GM15510 (cell line): Measurements from ENCODE around the gene PYGO2.

Experiments
- POLR2A ChIP-seq: IDR thresholded peaks from 3 replicates; pipeline ENCODE4 v1.6.1; 2011; ENCODE audit warnings: borderline replicate concordance; ENCODE audit not compliant: insufficient read length; ENCODE audit errors: extremely low read depth

Gene PYGO2

DNA sequence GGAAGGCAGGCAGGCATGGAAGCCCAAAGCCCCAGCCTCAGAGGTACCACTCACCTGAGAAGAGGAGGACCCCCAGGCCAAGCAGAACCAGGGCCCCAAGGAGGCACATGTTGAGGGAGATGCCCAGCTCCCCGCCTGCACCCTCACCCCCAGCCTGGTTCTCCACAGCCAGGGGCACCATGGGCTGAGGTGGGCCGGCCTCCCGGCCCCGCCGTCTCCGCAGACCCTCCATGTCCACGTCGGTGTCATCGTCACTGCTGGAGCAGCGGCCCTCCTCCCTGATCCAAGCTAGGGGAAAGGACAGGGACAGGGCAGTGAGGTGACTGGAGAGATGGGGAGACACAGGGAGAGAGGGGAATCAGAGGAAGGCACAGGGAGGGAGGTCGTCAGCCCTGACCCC lies 13.5 kb downstream of the PYGO2 start:
- TF ChIP-seq POLR2A: no peak

DNA sequence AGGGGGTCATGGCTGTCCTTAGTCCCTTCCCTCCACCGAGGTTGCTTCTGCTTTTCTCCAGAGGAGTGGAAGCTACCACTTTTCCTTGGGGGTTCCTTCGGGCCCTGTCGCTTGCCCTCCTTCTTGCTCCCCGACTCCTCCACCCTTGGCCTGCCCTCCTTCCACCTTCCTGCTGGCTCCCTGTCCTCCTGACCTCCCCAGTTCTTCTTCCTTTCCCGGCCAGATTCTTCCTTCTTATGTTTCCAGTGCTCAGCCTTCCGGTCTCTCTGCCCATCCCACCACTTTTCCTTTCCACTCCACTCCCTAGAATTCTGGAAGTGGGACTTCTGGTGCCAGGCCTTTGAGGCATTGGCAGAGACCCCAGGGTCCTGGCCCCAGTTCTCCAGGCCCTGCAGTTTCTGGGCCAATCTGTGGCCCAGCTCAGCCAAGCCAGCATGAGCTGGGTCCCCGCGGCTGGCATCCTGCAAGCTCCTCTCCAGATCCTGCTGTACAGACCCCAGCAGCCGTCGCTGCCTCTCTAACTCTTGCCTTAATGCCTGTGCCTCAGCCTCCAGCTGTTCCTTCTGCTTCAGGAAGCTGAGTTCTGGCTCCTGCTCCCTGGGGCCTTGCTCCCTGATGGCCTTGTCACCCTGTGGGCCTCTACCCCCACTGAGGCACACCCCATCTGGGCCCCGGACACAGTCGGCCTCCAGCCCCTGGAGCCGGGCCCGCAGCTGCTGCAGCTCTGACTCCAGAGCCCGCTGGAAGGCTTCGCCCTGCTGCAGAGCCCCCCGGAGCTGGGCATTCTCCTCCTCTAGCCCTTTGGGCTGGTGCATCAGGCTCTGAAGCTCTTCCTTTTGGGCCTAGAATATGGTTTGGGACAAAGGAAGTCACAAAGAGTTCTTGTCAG lies 15.4 kb downstream of the PYGO2 start:
- TF ChIP-seq POLR2A: no peak

DNA sequence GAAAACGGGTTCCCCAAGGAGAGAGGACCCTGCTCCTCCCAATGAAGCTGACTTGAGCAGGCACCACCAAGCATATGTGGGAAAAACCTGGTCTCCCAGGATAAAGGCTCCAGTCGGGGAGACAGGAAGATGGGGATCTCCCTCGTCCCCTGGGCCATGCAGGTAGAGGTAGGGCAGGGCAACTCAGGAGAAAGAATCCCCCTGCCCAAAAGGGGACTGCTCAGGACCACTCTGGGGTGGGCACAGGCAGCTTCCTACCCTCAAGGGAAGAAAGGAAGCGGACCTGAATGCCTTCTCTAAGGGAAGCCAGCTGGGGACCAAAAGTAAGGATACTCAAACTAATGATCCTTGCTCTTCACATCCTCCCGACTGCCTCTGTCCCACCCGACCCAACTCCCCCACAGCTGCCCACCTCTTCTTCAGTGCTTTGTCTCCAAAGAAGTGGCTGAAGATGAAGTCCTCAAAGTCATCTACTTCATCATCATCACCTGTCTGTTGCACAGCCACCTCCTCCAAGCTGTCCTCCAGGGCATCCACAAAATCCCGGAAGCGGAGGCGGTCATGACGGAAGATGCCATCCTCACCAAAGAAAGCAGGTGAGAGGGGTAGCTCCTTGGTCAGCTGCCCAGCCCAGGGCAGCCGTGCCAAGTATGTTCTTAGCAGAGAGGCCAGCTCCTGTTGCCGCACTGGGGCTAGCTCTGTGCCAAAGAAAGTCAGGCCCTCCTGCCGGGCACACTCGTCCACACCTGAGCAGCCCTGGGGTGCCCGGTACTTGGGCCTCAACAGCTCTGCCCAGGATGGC lies 16.2 kb downstream of the PYGO2 start:
- TF ChIP-seq POLR2A: no peak

DNA sequence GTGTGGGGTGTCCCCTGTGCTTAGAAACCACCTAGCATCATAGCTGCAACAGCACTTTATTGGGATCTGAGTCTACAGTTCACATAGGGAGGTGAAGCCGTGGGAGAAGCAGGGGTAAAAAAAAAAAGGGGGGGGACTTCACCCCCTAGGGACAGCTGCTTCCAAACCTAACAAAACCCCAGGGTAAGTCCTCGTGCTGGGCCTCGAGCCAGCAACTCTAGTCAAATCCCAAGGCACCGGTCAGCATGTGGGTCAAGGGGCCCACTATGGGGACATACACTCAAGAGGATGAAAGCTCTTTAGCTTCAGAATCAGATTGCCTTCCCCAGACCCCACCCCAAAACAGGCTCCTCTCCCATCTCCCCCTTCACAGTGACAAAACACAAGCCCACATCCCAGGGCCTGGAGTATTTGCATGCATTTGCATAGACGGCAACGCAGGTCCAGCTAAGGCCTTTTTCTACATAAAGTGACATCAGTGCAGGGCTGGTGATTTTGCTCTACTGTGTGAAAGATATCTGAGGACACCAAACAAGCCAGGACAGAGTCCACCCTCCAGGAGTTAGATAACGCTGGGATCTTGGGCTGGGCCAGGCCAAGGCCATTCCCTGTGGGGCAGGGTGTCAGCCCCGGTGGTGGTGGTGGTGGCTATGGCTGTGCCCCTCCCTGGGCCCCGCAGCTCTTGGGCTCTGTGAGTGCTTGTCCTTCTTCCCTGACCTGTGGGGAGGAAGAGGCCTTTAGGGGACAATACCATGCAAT lies 17.0 kb downstream of the PYGO2 start:
- no peak for TF ChIP-seq POLR2A

DNA sequence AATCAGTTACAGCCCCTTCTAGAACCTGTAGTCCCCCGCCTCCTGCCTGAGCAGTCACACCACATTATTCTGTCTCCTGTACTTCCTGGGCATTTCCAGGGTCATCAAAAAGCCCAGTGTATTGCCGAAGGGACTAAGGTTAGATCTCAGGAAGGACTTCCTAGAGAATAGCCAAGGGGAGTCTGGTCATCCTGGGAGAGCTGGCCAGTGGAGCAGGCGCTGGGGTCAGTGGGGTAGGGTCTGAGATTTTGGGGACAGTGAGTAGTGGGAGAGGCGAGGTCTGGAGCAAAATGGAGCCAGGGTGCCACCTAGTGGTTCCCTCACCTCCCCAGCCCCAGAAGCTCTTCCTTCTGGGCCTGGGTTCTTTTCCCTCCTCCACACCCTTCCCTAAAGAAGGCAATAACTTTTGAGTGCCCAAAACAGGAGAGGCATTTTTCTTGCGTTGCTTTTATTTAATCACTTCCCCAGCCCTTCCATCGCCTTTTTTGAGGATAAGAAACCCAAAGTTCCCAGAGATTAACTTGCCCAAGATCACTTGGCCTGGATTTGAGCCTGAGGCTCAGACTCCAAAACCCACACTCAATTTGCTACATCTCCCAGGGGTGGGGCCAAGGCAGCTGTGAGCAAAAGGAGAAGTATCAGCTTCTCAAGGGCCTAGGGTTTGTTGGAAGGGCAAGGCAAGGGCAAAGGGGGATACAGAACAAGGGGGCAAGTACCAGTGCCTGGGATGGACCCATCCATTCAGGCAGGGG lies 17.8 kb downstream of the PYGO2 start:
- no peak for TF ChIP-seq POLR2A

DNA sequence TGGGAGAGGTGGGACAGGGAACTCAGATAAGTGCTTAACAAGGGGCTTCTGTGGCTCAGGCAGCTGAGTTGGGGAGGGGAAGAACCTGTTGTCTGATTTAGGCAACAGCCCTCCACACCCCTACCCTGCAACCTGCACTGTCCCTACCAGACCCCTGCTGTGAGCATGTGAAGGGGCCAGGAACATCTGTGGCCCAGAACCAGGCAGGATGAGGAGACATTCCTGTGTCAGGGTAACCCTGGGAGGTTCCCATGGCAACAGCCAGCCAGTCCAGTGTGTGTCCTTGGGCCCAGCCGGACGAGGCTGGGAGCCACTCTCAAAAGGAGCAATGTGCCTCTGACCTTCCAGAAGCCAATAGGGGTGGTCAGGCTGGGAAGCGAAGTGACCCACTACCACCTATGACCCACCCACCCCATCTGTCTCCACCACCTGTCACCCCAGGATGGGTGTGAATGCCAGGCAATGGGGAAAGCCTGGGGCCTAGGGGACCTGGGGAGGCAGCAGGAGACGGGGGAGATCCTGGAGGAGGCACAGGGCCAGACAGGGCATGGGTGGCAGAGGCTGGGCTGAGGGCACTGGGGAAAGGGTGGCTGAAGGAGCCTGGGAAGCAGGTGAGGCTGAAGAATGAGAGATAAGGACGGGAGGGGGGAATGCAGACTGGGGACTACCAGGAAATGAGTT lies 20.1 kb downstream of the PYGO2 start:
- no peak for TF ChIP-seq POLR2A

DNA sequence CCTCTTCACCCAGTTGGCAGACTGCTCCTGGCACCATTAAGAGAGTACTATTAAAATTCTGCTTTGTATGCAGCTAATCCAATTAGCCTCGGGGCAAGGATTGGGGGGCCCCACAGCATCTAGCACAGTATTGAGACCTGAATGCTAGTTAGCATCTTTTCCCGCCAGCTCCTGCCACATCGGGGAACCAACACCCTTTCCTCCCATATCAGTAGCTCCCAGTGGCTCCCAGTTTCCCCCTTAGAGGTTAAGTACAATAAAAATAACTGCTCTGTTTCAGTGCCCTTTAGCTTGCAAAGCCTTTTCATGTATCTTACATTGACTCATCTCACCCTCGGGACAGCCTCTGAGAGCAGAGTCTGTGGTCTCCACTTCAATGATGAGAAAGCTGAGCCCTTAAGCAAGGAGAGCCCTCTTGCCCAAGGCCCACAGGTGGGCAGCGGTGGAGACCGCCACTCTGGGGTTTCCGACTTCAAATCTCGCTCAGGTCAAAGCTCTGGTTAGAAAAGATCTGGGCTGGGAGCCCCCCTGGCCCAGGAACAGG lies 20.9 kb downstream of the PYGO2 start:
- peak; percentile 10 for TF ChIP-seq POLR2A

GRCh38 chr1:154940213-154940560 lies 21.4 kb downstream of the PYGO2 start:
- no peak for TF ChIP-seq POLR2A

- no peak for TF ChIP-seq POLR2A
These were observed 22.8 kb downstream of the PYGO2 start for GRCh38 chr1:154938604-154939399.

DNA sequence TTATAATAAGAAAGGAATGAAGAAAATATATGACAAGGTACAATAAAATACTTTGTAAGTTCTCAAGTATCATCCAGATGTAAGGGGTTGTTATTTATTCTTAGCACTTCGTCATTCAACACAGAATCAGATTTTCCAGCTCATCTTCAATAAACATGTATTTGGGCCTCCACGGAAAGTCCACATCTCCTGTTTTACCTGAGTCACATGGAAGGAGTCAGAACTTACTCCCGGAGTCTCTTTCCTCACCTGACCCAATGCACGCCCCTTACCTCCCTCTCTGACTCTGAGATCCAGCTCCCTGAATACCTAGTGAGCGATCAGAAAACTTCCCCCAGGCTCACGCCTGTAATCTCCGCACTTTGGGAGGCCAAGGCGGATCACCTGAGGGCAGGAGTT lies 23.6 kb downstream of the PYGO2 start:
- TF ChIP-seq POLR2A: no peak

- TF ChIP-seq POLR2A: peak; percentile 46
These were observed 24.2 kb downstream of the PYGO2 start for GRCh38 chr1:154937085-154937987.

- peak; percentile 72 for TF ChIP-seq POLR2A
These were observed 25.0 kb downstream of the PYGO2 start, which contains the start of gene PMVK for GRCh38 chr1:154936555-154937084. Gene PMVK (minus strand): TSS chr1:154936719. CDS start chr1:154936685, 34 bp downstream.
